VCaP (cell line): ENCODE results near the gene IL1RL2.

Experiments used
- H3K27ac ChIP-seq: fragments of 450-650 bp; 2 replicates; pipeline ENCODE4 v1.5.1; 2017
- TF ChIP-seq, protein P1 (sequence below): fragments of 450-650 bp; conservative IDR thresholded peaks from 2 replicates; pipeline ENCODE4 v1.5.1; 2017; ENCODE audit warnings: mild to moderate bottlenecking, moderate library complexity

Gene IL1RL2

DNA sequence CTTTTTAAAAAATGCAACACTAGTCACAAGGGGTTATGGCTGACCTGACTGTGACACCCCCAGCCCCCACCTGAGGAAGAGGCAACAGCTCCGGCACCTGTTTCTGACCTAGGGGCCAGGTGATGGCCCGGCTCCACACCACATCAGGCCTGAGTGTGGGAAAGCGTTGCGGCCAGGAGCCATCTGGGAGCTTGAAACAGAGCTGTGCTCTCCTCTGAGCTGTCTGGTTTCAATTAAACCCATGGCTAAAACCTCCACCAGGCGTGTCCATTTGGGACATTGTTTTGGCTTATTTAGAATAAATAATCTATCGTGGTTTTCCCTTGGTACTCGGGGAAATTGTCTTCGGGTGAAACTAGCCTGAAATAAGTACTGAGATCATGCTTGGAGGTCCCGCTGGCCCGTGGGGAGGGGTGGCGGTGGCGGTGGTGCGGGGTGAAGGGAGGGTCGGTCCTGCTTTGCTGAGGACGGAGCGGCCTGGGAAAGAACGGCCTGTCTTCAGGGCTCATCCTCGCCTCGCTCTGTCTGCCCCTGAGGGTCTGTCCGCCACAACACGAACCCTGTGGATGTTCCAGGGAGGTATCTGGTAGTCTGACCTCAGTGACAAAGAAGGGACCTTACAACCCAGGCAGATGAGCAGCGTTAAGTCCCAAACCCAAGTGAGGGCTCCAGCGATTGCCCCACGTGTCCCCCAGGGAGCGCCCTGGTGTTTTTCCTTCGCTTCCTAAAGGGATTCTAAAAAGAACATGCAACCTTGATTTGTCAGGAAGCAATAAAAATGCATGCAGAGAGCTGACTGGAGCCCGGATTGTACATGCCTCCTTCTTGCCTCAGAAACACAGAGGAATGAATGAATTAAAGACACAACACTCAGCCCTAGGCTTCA, 58.7 kb downstream of the IL1RL2 start:
- TF ChIP-seq, protein P1, sequence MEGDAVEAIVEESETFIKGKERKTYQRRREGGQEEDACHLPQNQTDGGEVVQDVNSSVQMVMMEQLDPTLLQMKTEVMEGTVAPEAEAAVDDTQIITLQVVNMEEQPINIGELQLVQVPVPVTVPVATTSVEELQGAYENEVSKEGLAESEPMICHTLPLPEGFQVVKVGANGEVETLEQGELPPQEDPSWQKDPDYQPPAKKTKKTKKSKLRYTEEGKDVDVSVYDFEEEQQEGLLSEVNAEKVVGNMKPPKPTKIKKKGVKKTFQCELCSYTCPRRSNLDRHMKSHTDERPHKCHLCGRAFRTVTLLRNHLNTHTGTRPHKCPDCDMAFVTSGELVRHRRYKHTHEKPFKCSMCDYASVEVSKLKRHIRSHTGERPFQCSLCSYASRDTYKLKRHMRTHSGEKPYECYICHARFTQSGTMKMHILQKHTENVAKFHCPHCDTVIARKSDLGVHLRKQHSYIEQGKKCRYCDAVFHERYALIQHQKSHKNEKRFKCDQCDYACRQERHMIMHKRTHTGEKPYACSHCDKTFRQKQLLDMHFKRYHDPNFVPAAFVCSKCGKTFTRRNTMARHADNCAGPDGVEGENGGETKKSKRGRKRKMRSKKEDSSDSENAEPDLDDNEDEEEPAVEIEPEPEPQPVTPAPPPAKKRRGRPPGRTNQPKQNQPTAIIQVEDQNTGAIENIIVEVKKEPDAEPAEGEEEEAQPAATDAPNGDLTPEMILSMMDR = peak; percentile 50

DNA sequence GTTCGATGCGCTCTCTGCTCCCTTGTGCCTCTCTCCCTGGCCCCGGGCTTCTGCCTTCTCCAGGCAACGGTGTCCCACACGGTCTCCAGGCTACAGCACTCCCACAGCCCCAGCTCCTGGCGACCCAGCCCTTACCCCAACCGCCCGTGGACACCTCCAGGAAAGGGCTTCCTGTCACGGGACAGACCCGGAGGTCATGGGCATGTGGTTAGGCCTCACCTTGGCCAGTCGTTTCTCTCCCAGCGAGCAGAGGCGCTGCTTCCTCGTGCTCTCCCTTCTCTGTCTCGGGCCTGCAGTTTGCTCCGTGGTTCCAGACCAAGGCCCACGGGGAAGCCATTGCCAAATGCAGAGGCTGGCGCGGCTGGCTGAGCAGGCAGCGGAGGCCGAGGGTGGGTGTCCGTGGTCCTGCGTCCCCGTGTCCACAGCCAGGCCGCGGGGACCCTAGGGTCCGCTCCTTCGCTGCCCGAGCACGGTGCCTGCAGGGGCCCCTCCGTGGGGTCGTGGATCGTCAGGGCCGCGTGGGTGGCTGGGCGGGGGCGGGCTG, 63.5 kb downstream of the IL1RL2 start:
- no peak overlapping the region for H3K27ac ChIP-seq
- TF ChIP-seq, protein P1 = no peak

More for the DNA sequence above, 58.7 kb downstream of the IL1RL2 start:
- H3K27ac ChIP-seq = no peak overlapping the region

DNA sequence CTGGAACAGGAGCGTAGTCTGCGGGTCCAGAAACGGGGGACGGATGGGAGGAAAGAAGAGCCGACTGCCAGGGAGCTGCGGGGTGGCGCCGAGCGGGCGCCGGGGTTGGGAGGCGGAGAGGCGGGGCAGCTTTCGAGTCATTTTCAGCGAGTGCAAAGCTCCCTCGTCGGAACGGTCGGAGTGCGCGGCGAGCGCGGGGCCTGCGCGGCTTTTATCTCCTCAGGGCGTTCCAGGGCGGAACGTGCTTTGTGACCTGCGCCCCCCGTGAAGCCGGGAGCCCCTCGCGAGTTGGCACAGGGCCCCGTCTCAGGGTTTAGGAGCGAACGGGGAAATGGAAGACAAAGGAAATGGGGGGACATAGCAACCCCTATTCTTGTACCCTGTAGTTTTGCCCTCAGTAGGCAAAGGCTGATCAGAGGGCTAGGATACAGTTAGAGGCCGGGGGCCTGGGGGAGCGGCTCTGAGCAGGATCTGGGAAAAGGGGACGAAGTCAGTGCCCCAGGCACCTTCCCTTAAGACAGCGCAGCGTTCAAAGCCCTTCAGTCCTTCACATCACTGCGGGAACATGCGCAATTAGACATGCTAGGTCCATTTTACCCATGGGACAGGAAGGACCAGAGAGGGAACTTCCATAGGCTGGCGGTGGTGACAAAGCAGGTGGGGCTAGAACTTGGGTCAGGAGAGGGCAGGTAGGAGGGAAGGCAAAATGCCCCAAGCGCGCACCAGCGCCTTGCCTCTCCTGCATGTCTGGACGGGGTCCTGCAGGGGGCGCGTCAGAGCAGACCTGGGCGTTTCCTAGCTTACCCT, 64.4 kb downstream of the IL1RL2 start:
- H3K27ac ChIP-seq = no peak overlapping the region
- TF ChIP-seq, protein P1 = no peak

DNA sequence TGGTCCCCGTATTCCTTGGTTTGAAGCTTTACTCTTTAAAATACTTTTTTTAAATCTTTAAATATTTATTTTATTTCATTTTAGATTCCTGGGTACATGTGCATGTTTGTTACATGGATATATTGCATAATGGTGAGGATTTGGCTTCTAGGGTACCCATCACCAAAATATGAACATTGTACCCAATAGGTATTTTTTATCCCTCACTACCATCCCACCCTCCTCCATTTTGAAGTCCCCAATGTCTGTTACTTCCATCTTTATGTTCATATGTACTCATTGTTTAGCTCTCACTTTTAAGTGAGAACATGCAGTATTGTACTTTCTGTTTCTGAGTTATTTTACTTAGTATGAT, 65.0 kb downstream of the IL1RL2 start:
- no peak overlapping the region for H3K27ac ChIP-seq
- TF ChIP-seq, protein P1 = no peak

DNA sequence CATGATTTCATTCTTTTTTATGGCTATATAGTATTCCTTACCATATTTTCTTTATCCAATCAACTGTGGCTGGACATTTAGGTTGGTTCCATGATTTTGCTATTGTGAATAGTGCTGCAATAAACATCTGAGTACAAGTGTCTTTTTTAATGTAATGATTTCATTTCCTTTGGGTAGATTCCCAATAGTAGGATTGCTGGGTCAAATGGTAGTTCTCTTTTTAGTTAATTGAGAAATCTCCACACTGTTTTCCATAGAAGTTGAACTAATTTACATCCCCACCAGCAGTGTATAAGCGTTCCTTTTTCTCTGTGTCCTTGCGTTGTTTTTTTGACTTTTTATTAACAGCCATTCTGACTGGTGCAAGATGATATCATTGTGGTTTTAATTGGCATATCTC, 65.4 kb downstream of the IL1RL2 start:
- H3K27ac ChIP-seq = no peak overlapping the region
- TF ChIP-seq, protein P1 = no peak

DNA sequence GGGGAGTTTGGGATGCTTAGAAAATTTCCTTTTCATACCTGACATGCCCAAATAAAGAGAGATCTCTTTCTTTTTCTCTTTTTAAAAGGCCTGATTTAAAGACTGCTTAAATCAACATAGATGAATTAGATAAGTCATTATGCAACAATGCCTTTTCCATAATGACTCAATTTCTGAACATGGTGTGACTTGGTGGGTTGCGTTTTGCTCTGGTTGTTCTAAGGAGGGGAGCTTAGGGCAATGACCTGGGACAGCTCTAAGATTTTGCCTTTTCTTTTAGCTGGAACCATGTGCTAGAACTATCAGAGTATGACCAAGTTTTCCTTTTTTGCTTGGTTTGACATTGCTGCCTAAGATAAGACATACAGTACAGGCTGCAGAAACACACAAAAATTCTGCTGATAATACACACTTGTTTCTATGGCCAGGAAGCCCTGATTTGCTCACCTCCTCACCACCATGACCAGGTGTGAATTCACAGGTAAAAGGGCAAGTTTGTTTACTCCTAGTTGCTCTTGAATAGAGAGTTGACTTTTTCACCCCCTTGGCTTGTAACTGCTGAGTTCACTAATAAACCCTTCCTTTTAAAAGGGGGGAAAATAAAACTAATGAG, 66.4 kb downstream of the IL1RL2 start:
- TF ChIP-seq, protein P1 = no peak
- no peak overlapping the region for H3K27ac ChIP-seq

DNA sequence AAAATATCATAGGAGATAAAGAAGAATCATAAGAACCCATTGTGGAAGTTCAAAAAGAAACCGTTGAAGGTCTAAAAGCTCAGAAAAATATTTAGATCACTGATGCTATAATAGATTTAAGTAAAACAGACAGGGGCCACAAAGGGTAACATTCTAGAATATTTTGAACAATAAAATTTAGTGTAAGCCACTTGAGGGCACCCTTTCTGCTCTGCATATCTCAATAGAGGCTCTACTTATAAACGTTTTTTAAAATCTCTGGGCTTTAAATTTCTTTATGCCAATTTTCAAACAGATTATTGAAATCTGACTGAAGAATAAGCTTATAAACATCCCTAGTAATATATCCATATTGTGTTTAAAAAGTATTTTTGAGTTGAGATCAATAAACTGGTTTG, 66.9 kb downstream of the IL1RL2 start:
- TF ChIP-seq, protein P1 = peak; percentile 58
- no peak overlapping the region for H3K27ac ChIP-seq
